GM21717 (cell line): ENCODE data around the gene MACROD2.

ENCODE experiments used
- ATAC-seq: cut with Tn5 transposase; IDR thresholded peaks from one replicate; pipeline ENCODE4 v1.9.1; 2021; ENCODE audit warnings: mild to moderate bottlenecking, moderate library complexity; ENCODE audit not compliant: unreplicated experiment

MACROD2 gene

DNA sequence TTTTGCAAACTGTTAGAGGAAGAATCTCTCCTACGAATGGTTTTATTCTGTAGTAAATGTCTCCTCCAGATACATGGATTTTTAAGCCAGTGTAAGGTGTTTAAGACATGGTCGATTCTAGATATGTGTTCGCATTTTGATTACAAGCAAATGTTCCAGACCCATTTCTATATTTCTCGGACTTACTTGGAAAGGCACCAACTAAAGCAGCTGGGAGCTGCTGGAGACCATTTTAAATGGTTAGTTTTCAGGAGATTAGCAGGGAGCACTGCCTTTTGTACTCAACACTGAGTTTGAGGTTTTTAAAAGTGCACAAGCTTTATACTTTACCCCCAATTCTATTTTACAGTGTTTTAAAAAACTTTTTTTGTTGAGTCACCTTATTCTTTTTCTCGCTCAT, 1720.9 kb downstream of the MACROD2 start:
- ATAC-seq: no peak

DNA sequence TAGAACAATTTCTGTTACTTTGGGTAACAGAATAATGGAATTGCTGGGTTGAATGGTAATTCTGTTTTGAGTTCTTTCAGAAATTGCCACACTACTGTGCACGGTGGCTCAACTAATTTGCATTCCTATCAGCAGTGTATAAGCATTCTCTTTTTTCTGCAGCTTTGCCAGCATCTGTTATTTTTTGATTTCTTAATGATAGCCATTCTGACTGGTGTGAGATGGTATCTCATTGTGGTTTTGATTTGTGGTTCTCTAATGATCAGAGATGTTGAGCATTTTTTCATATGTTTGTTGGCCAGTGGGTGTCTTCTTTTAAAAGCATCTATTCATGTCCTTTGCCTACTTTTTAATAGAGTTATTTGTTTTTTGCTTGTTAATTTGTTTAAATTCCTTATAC, 1731.1 kb downstream of the MACROD2 start:
- ATAC-seq: no peak

DNA sequence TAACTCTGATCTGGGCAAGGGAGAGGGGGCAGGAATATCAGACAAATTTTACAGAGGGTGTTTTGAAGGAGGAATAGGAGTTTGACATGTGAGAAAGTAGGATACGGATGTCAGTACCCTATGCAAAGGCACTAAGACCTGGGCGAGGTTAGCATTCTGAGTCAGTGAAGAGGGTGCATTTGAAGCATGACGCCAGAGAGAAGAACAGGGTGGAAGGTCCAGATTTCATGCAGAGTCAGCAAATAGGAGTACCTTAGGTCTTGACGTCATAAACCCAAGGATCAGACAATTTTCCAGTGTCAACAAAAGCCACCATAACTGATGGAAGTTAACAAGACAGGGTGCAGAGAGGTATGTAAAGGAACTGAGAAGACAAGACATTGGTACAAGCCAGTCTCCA, 1738.7 kb downstream of the MACROD2 start:
- ATAC-seq: no peak

DNA sequence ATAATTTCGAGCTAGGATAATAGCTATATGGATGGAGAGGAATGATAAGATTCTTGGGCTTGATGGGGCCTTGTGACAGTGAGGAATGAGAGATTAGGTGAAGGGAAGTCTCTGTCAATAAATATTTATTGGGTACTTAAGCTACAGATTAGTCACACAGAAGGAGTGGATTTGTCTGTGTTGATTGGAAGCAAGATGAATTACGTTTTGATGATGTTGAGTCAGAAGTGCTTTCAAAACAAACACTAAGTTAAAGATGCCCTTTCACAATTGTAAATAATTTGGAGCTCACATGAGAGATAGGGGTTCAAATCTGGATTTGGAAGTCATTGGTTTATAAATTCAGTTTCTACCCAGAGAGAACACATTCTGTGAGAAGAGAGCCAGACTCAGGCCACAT, 1743.7 kb downstream of the MACROD2 start:
- ATAC-seq: no peak

DNA sequence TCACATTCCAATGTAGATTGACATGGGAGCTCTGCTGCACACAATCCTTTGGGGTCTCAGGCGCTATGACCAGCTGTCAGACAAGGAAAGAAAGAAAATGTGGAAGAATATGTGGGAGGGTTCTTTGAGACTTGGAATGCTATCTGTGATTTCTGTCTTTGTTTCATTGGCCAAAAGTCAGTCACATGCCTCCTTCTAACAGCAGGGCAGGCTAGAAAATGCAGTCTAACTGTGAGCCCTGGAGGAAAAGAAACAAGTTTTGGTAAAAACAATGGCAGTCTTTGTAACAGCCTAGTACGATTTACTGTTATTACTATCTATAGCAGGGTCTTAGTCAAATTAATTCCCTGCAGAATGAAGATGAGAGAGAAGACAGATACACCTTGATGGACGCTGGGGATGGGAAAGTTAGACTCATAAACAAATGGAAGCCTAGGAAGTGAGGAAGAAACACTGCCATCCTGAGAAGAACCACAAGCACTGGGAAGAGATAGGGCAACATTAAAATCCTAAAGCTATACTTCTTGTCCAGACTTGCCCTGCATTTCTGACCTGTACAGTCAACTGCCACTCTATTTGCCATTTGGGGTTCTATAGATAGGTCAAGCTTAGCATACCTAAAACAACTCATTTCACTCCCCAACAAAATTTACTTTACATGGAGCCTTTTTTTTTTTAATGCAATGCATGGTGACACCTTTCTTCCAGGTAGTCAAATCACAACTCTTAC, 1744.9 kb downstream of the MACROD2 start:
- ATAC-seq: no peak

DNA sequence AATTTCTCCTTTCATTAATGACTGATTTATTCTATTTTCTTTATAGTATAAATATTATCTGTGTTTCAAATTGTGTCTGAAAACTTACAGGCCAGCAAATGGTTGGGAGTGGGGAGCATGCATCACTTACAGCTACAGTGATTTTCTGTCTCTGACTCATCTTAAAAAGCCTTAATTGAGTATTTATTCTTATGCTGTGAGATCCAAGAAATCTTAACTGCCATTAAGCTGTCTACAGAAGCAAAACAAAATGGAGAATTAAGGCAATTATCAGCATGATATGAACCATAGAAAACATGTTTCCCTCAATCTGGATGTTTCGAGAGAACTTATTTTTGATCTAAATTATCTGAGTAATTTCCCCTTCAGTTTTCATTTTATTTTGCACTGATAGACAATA, 1746.8 kb downstream of the MACROD2 start:
- ATAC-seq: no peak

DNA sequence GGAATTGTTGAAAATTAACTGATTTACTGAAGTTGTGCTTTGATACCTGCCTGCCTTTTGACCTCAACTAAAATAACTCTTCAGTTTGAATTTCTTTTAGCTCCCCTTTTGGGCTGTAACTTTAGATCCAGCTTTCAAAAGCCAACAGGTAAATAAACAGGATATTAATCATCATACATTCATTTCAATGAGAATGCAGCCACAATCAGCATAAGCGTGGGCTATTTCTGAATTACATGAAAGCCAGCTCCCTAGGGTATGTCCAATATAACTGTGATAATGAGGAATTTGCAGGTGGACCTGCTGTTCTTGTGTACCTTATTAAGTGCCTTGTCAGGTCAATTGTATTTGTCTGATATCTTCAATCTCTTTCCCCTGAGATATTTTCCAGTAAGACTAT, 1747.3 kb downstream of the MACROD2 start:
- ATAC-seq: no peak

DNA sequence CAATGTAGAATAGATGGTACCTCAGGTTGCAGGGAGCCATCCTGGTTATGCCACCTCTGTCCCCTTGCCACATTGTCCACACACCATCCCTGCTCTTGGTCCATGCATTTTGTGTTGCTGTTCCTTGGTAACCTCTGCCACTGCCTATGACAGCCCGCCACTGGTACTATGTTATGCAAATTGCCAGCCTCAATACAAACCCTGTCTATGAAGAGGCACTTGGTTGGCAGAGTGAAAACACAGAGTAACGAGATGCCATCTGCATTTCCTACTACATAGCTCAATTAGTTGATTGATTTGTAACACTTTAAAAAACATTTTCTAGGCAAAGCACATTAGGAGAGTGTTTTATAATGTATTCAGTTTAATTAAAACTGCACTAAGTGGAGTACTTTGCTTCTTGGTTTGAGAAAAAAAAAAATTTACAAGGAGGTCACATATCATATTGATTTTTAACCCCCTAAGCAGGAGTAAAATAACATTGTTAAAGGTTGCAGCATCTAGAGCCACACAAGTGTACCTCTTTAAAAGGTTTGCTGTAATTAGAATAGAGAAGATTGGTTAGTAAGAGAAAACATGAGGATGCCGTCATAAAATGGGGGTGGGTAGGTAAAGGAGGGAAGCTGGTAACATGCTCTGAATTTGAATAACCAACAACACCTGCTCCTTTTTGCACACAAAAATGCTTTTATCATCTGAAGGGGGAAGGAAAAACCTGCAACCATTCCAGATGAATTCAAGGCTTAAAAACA, 1760.9 kb downstream of the MACROD2 start:
- no peak for ATAC-seq

DNA sequence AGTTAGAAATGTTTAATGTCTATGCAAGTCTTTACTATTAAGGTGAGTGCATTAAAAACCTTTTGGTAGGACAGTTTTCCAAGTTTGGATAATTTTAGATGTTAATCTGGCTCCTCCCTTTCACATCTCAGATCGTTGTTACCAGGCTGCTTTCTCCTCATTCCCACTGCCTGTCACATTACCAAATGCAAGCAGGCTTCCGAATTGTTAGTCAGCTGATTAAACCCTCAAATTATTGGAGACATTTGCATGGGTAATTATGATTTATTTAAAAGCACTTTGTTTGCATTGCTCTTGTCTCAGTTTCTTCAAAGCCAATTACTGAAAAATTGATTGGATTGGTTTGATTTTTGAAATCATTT, 1761.4 kb downstream of the MACROD2 start:
- ATAC-seq: no peak

DNA sequence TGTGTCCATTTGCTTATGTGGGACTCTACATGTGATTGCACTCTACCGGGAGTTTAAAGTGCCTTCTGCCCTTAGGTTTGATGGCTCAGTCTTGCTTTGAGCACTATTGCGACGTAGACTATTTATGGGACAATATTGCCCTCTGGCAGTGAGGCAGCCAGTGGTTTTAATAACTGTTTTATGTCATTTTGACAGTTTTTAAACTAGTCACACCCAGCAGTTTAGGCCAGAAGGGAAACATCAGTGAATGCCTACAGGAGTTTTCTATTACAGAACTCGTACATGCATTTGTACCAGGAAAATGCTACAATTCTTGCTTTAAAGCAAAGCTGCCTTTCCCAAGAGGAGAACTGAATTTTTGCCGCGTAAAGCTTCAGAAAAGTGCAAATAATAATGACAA, 1764.3 kb downstream of the MACROD2 start:
- no peak for ATAC-seq

DNA sequence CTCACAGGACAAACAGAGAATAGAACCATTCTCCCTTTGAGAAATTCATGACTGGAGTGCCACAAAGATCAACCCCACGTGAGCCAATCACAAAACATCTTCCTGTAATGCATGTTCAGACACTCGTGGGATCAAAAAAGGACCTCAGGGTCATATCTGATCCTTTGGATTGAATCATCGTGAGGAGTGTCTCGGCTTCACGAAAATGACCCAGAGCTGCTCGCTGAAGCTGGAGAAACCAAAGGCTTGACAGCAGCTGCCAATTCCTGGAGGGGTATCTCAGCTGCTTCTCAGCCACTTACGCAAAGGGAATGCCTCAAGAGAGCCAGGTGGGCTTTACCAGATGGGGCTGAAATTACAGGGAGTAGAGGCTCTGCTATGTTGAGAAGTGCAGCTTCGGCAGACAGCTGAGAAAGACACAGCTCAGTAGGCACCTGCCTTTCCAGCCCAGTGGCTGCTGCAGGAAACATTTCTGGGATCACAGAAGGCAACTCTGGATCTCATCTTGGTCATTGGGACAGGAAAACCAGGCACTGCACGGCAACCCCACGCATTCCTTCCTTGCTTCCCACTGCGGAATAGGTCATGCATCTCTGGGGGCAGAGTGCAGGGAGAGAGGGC, 1764.8 kb downstream of the MACROD2 start:
- ATAC-seq: no peak

DNA sequence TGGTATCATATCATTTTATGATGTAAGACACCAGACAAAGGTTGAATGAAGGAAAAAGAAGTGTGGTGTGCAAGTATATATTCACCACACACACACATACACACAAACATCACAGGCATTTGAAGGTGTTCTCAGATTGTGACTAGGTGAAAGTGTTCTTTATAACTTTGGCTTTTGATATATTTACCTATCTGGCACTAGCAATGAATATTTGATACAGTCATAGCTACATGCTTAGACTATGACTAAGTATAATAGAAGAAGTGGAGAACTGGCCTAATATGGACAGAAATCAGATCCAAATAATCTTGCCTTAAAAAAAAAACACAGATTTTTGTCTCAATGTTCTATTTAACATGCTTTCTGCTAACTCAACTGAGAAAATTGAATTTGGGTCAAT, 1768.0 kb downstream of the MACROD2 start:
- ATAC-seq: no peak

DNA sequence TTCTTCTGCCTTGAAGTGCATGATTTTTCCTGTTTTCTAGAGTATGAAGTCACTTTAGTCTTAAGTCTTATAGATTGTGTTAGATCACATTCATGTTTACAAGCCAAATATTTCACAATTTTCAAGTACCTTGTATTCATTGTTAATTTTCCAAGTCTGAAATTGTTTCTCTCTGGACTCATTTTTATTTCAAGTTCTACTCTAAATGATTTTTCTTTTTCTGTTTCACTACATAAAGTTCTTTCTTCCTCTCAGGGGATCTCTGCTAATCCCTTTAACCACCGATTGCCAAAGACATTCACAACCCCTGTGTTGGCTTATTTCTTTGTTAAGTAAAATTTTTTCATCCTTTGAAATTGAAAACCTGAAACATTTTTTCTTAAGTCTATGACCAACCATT, 1772.3 kb downstream of the MACROD2 start:
- ATAC-seq: no peak

DNA sequence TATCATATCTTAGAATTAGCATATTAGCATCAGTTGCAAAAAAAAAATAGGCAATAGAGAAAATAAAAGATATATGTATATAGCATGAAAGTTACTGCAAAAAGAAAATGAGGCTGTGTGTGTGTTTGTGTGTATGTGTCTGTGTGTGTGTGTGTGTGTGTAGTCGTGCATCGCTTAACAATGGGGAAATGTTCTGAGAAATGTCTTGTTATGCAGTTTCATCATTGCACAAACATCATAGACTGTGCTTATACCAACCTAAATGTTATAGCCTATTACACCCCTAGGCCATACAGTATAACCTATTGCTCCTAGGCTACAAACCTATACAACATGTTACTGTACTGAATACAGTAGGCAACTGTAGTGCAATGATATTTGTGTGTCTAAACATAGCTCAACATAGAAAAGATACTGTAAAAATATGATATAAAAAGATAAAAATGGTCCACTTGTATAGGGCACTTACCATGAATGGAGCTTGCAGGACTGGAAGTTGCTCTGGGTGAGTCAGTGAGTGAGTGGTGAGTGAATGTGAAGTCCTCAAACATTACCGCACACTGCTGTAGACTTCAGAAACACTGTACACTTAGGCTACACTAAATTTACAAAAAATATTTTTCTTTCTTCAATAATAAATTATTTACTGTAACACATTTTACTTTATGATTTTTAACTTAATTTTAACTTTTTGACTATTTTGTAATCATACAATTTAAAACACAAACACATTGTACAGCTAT, 1772.9 kb downstream of the MACROD2 start:
- no peak for ATAC-seq

DNA sequence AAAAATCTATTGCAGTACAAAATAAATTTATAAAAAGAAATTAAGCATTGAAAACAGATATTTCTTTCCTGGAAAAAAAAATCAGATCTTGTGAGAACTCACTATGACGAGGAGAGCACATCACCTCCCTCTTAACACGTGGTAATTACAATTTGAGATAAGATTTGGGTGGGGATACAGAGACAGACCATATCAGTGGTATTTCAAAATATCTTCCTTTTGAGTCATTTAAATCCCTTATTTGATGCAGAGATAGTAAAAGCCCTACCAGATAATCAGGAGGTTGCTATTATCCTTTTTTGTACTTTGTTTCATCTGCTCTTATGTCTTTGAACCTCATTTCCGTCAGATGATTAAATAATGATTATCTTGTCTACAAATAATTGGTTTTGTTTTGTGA, 1777.5 kb downstream of the MACROD2 start:
- no peak for ATAC-seq

DNA sequence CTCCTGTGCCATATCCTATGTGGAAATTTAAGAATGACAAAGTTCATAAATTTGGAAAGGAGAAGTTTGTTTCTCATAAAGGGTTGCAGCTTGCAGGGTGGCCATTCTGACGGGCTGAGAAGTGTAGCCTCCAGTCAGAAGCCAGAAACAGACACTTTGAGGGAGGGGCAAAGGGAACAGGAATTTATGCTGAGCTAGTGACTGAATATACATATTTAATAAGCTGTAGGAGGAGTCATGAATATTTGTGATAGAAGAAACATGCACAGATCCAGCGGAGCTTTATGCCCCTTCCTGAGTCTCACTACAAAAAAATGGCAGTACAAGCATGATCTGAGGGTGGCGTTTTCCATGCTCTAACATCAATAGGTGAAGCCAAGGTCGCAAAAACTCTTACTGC, 1779.6 kb downstream of the MACROD2 start:
- no peak for ATAC-seq

DNA sequence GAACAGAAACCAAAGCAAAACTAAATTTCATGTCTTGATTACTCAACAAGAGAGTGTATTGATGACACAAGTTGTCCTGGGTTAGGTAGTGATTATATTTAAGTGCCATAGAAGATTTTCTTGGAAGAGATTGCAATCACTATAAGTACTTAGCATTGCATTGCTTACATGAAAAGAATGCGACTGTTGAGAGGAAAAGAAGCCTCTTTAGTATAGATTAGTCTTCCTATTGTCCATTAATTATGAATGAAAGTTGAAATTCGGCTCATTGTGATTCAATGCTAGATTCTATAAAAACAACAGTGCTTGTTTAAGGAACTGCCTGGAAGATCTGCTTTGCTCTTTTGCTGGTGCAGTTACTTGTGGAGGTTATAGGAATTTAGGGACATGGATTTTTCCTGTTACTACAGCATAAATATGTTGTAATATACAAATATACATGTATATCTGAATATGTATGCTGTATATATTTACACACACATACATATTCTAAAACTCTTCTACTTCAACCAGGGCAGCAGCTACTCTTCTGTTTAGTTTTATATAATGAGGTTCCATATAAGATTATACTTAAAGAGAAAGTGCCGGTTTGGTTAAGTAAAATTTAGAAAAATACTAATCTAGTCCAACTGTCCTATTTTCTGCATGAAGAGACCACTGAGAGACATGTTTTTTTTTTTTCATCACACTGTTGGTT, 1781.6 kb downstream of the MACROD2 start:
- ATAC-seq: no peak

DNA sequence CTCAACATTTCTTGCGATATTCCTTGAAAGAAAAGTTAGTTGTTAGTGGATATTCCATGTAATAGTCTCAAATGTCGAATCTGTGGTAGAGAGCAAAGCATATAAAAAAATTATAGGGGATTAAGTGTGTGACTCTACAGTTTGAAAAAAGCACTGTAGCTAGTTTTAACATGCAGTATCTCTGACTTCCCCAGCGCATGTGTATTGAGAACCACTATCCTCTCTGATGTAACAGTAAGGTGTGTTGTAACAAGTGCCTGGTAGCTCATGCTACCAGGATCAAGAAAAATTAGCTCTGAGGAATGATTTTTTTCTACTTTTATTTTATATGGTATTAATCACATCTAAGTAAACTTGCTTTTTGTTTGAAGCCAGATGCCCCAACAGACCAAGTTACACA, 1788.7 kb downstream of the MACROD2 start:
- no peak for ATAC-seq

DNA sequence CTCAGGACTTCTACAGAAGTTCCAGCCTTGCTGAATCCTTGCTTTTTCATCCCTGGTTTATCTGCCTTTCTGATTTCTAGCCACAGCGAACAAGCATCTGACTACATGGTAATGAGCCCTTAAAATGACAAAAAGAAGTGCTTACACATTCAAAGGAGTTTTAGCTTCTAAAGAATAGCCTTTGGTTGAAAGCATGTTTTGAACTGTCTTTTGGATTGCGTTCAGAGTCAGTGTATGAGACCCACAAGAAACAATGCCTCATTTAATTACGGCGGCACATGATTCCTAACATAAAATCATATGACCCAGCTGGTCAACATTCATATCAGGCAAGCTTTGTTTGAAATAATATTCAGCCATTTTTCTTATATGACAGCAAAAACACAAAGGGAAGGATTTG, 1793.8 kb downstream of the MACROD2 start:
- no peak for ATAC-seq

DNA sequence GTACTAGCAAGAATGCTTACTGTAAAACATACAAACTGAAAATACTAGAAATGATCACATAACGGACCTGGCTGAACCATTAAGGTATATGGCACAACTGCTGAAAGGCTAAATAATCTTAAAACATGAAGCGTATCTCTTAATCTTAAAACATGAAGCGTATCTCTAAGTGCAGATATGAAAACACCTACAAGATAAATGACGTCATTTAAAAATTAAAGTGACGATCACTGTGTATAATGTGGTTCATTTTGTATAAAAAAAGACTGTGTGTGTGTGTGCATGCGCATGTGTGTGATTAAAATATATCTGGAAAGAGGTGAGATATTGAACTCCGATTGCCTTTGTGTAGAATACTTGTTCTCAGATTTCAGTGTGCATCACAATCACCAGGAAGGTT, 1797.5 kb downstream of the MACROD2 start:
- no peak for ATAC-seq

DNA sequence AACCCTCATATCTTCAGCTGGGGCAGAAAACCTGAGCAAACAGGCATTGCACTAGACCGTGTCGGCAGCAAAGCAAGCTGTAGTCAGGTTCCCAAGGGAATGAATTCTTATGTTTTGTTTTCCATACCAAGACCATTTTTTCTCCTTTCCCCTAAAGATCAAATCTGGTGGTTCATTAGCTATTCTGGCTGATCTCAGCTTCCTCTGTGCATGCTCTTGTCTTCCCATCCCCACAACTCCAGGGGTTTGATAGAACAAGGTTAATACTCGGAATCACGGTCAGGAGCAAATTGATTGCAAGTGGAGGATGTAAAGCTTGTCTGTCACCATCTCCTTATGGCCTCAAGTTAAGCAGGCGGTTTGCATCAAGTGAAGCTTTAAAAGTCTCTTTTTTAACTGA, 1799.1 kb downstream of the MACROD2 start:
- ATAC-seq: no peak
